Peyer's patch (tissue), 4 donors: ENCODE results near the gene AKT3.

Source experiments
- POLR2A ChIP-seq, 2 donors: fragments of 450-650 bp; IDR thresholded peaks; one replicate each; pipeline ENCODE4 v1.5.1; 2017; ENCODE audit warnings: antibody characterized with exemption in 2 of 2, mild to moderate bottlenecking in 2 of 2, moderate library complexity in 2 of 2
- TF ChIP-seq, protein P1 (sequence below), 6 experiments: fragments of 450-650 bp in 4 of 6; fragments of 200-600 bp in 2 of 6; sonication (generic) in 1 of 6; IDR thresholded peaks; one replicate each; pipeline ENCODE4 v1.5.1; 2017 to 2019; ENCODE audit warnings: antibody characterized with exemption in 6 of 6, mild to moderate bottlenecking in 3 of 6, moderate library complexity in 1 of 6

GRCh38 chr1:243646841-243647240, 203.2 kb downstream of the AKT3 start:
- TF ChIP-seq, protein P1, sequence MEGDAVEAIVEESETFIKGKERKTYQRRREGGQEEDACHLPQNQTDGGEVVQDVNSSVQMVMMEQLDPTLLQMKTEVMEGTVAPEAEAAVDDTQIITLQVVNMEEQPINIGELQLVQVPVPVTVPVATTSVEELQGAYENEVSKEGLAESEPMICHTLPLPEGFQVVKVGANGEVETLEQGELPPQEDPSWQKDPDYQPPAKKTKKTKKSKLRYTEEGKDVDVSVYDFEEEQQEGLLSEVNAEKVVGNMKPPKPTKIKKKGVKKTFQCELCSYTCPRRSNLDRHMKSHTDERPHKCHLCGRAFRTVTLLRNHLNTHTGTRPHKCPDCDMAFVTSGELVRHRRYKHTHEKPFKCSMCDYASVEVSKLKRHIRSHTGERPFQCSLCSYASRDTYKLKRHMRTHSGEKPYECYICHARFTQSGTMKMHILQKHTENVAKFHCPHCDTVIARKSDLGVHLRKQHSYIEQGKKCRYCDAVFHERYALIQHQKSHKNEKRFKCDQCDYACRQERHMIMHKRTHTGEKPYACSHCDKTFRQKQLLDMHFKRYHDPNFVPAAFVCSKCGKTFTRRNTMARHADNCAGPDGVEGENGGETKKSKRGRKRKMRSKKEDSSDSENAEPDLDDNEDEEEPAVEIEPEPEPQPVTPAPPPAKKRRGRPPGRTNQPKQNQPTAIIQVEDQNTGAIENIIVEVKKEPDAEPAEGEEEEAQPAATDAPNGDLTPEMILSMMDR (IDR thresholded peaks at IDR 0.05), result no peak
- TF ChIP-seq POLR2A (IDR thresholded peaks at IDR 0.05), result no peak
